HG02571 (cell line): ENCODE measurements around the gene HOXA2.

Source experiments
- ATAC-seq: cut with Tn5 transposase; IDR thresholded peaks from one replicate; pipeline ENCODE4 v1.9.1; 2021; ENCODE audit warnings: mild to moderate bottlenecking, moderate library complexity; ENCODE audit not compliant: unreplicated experiment

HOXA2 gene

GRCh38 chr7:27126596-27127327 lies 24.3 kb upstream of the HOXA2 start:
- ATAC-seq = no peak

- ATAC-seq = no peak
Measured at GRCh38 chr7:27125986-27126394, 23.5 kb upstream of the HOXA2 start.

DNA sequence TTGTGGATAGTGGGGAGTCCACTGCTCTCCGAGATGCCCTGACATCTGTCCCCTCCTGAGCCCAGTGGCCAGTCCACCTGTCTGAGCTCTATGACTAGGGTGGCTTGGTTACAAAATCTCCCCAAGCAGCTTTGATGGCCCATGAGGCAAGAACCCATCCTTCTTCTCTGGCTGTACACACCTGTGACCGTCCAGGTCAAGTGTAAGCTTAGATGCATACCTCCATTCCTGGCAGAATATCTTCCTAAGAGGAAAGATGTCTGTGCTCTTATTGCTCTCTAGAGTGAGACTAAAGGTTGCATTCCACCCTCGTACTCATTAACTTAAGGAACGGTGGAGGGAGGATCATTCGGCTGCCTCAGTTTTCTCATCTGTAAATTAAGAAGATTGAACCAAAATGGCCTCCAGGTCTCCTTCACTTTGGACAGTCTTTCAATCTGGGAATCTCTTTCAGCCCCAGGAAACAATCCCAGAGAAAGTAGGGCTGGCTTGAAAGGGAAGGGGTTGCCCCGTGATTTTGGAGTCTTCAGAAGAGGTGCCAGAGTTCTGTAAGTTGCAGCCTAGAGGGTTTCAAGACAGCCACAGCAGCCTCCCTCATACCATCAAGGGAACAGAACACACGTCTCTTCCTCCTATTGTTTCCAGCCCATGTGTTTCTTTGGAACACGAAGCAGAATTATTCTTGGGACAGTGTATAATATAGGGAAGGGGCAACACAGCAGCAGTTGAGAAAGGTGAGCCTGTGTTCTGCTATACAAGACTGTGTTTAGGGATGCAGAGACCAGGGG lies 22.6 kb upstream of the HOXA2 start:
- ATAC-seq = no peak

DNA sequence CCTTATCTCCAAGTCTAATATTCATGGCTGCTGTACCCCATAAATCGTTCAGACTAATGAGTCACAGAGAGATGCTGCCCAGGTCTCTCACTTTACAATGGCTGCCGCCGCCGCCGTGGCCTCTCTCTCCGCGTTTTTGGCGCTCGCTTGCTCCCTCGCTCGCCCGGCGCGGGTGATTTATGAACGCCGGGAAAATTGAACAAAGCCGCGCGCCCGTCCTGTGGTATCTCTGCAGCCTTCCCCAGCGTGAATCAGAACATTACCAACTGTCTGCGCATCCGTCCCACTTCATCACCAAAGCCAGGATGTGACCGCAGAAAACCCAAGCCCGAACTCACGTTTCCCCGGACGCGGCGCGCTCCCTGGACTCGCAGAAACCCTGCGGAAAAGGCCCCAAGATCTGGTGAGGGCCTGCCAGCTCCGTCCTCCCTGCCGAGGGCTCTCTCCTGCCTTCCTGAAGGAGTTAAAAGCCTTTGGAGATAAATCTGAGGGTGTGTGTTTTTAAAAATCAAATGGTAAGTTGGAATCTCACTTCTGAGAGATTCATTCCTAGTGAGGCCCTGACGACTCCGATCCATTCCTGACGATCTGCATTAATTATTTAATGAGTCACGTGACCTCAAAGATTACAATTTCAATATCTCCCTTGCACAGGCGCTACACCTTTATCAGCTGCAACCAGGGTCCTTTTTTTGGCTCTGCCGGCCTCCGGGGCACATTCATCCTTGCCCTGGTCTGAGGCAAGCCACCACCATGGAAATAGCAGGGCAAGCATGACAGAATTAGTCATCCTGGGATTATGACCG lies 21.8 kb upstream of the HOXA2 start:
- no peak for ATAC-seq

GRCh38 chr7:27123477-27124053 lies 21.1 kb upstream of the HOXA2 start:
- no peak for ATAC-seq

DNA sequence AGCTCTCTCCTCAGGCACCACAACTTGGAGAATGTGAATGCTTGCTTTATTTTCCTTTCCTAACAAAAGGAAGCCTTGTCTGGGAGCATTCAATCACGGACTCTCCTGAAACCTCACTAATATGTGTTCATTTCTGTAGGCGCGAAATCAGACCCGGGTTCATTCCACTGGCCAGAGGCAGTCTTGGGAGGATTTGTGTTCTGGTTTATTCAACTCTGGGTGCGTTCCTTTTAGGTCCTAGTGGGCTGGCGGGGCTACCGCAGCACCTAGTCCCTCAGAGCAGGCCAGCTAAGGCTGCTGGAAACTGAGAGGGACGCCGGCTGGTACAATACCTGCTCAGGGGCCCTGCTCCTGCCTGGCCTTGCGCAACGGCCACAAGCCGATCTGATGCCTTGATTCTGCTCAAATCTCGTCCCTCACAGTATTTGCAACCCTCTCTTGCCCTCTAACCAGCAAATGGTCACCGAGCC lies 20.6 kb upstream of the HOXA2 start:
- no peak for ATAC-seq

- no peak for ATAC-seq
Measured at GRCh38 chr7:27122077-27122910, 19.8 kb upstream of the HOXA2 start.

DNA sequence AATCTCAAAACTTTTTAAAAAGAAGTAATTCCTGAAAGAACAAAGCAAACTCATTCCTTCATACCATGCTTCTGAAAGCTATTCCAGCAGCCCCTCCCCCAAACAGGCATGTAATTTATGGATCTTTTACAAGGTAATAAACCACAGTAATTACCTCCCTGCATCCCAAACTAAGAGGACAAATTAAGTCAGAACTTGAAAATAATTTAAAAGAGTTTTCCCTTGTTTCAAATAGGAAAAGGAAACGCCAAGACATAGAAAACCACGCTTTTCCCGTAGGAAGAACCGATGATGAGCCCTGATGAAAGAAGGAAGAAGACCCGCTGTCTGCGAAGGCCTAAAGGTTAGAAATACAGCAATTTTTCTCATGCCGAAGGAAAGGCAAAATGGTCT lies 19.2 kb upstream of the HOXA2 start:
- no peak for ATAC-seq

DNA sequence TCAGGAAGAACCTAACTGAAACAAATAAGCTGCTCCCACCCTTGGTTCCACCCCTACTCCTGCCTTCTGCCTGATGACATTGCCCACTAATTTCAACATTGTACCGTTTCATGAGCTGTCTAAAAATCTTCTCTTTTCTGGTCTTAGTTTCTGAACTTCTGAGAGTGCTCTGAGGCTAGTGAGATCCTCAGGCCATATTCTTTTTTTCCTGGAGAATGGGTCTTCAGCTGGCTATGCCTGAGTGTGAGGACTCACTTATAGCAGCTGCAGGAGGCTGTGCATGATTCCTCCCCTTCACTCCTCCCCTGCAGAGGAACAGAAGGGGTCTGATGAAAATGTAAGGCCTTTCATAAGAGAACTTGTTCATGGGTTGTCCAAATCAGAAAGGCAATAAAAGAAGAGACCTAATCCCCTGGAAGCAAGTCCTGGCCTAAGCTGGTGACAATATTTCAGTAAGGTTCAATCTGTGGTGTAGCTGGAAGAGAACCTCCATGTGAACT lies 17.0 kb upstream of the HOXA2 start:
- ATAC-seq = no peak

- ATAC-seq = no peak
Measured at GRCh38 chr7:27118580-27118979, 16.1 kb upstream of the HOXA2 start.

DNA sequence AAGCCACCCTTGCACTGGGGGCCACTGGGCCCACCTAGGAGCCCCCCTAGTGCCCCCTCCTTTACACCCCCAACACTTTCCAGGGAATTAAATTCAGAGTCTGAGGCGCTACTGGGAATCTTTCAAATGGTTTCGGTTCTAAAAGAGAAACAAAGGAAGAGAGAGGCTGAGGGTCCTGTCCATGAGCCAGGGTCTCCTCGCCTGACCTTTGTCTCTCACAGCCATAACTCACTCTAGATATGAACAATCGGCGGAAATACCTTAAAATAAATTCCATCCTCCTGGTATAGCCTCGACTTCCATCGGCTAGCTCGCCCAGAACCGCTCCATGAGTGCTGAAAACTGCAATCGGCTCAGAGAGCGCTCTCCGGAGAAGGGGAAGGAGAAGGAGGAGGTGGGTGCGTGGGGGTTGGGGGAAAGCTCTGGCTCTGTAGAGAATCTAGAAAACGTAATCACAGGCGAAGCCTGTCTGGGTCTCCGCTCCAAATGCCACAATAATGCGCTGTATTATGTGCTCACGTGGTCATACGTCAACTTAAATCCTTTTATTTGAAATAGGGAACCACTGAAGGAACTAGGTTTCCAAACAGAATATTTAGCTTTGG lies 15.5 kb upstream of the HOXA2 start:
- no peak for ATAC-seq

- no peak for ATAC-seq
Measured at GRCh38 chr7:27116962-27117886, 14.7 kb upstream of the HOXA2 start.

DNA sequence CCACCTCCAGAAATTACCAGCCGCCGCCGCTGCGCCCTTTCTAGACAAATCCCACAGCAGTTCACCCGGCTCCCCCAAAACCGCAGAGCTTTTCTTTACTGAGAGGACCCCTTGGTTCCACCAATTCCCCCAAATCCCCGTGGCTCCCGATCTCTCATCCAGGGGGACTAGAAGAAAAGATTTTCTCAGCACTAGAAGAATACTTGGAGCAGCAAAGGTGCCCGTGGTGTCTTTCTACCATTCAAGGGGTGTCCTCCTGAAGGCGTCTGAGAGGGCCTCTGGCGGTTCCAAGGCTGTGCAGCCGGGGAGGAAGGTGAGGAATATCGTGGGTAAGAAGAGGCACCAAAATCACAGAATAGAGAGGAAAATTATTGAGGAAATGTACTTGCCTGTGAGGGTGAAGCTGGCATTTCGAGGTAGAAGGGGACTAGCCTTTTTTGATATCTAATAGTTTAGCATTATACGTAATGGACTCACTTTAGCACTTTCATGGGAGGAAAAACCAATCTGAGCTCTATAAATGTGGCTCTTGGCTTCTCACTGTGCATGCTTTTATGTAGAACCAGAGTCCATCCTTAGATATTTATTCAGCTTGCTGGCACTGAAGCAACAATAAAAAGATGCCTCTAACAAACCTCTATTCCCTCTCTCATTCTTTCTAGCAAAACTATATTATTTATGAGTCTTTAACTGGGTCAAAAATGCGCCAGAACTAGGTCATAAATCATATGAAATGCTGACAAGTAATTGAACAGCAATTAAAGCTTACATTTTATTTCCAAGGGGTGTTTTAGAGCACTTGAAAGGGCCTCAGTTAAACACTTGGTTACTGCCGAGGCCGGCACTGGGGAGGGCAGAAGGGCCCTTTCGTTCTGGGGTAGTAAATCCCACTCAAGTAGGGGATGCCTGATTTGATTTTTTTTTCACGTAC lies 13.8 kb upstream of the HOXA2 start:
- ATAC-seq = no peak

- ATAC-seq = no peak
Measured at GRCh38 chr7:27115221-27116026, 12.9 kb upstream of the HOXA2 start.

DNA sequence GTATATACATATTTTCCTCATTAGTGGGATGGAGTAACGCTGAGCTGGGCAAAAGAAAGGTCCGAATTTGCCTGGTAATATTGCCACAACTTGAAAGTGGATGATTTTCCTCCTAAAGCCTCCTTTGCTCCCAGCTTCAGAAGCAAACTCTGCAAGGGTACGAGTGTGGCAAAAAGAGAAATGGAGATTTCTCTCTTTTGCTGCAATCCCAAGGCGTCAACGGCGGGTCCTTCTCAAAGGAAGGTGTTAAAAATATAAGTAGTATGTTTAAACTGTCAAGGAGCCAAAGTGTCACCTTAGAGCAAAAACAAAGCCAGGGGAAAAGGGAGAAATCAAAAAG lies 12.4 kb upstream of the HOXA2 start:
- ATAC-seq = no peak

GRCh38 chr7:27113991-27114769 lies 11.7 kb upstream of the HOXA2 start:
- ATAC-seq = no peak
